PC-9 (cell line): ENCODE results near the gene ERC1. TPM values are rescaled to one million over a fixed set of nuclear protein-coding genes. Genes with fewer than 3 reads are reported as not detected.
"Not testable (repeated sequence)": the region's sequence is repeated elsewhere in the genome, so short reads cannot be mapped to it uniquely, and the experiment has no call there.

Experiments used
- BruUV-seq: library from RNA; stranded (reverse); fragments of 400-500 nt; replicated peaks from 2 replicates; lab custom pipeline; 2021; lab: Mats Ljungman, UMichigan
- CTCF ChIA-PET: fragments of 300-600 bp; sonication (Branson Sonifier 250); formaldehyde crosslinking; loops from one replicate; lab custom pipeline; 2022; ENCODE audit warnings: antibody characterized with exemption; lab: Charles Lee
- POLR2A ChIA-PET: fragments of 300-600 bp; sonication (Branson Sonifier 250); formaldehyde crosslinking; loops from one replicate; lab custom pipeline; 2022; ENCODE audit warnings: antibody characterized with exemption; ENCODE audit not compliant: unreplicated experiment; lab: Charles Lee
- DNase-seq, 2 experiments: peaks; one replicate each; pipeline versions ENCODE4 v3.0.0 to v3.0.0-alpha.2; 2015 to 2022; ENCODE audit warnings: mixed read lengths in 1 of 2
- H2AFZ ChIP-seq: fragments of 200-600 bp; sonication (generic); 2 replicates; pipeline ENCODE4 v1.8.1; 2017; ENCODE audit warnings: antibody characterized with exemption
- H3F3A ChIP-seq: fragments of 200-600 bp; sonication (generic); 2 replicates; pipeline ENCODE4 v1.8.1; 2017; ENCODE audit warnings: antibody characterized with exemption, mild to moderate bottlenecking, low read depth; ENCODE audit not compliant: insufficient read depth
- H3K27ac ChIP-seq: fragments of 200-600 bp; sonication (generic); 2 replicates; pipeline ENCODE4 v1.6.1; 2016; ENCODE audit warnings: mixed run types
- H3K27me3 ChIP-seq: fragments of 200-600 bp; sonication (generic); 2 replicates; pipeline ENCODE4 v1.6.1; 2016; ENCODE audit warnings: low read depth, mixed run types; ENCODE audit not compliant: insufficient read depth
- H3K36me3 ChIP-seq: fragments of 200-600 bp; sonication (generic); 2 replicates; pipeline ENCODE4 v1.6.1; 2016; ENCODE audit warnings: low read depth, mixed run types
- H3K4me1 ChIP-seq: fragments of 200-600 bp; sonication (generic); replicated peaks from 2 replicates; pipeline ENCODE4 v1.6.1; 2016; ENCODE audit warnings: mixed run types; ENCODE audit not compliant: insufficient read depth
- H3K4me2 ChIP-seq: fragments of 200-600 bp; sonication (generic); 2 replicates; pipeline ENCODE4 v1.6.1; 2017; ENCODE audit warnings: mixed run types
- H3K4me3 ChIP-seq: fragments of 200-600 bp; sonication (generic); 2 replicates; pipeline ENCODE4 v1.6.1; 2016; ENCODE audit warnings: mixed run types
- H3K79me2 ChIP-seq: fragments of 200-600 bp; sonication (generic); 2 replicates; pipeline ENCODE4 v1.6.1; 2017; ENCODE audit warnings: low read depth, mixed run types
- H3K9me2 ChIP-seq: fragments of 200-600 bp; sonication (generic); 2 replicates; pipeline ENCODE4 v1.8.1; 2017; ENCODE audit warnings: mild to moderate bottlenecking; ENCODE audit not compliant: insufficient read depth
- H3K9me3 ChIP-seq: fragments of 200-600 bp; sonication (generic); 2 replicates; pipeline ENCODE4 v1.8.1; 2016; ENCODE audit warnings: low read depth; ENCODE audit not compliant: insufficient read depth
- H4K20me1 ChIP-seq: fragments of 200-600 bp; sonication (generic); 2 replicates; pipeline ENCODE4 v1.8.1; 2017; ENCODE audit not compliant: insufficient read depth
- EZH2 ChIP-seq: fragments of 200-600 bp; sonication (generic); IDR thresholded peaks from 2 replicates; pipeline ENCODE4 v1.8.0; 2017; ENCODE audit warnings: antibody characterized with exemption, low read depth
- intact Hi-C: fragments of 100-400 bp; cut with micrococcal nuclease; formaldehyde crosslinking; loops from one replicate; pipeline ENCODE4 v1.10.0; 2022; ENCODE audit not compliant: unreplicated experiment
- total RNA-seq: library from RNA; stranded (reverse); gene quantifications from 2 replicates; pipeline ENCODE4 v1.2.3, GENCODE V29; 2021
- TF ChIP-seq, protein P1 (sequence below): fragments of 200-600 bp; sonication (generic); conservative IDR thresholded peaks from 2 replicates; pipeline ENCODE4 v1.6.1; 2017; ENCODE audit warnings: mixed run types, antibody characterized with exemption, mild to moderate bottlenecking, moderate library complexity

ERC1 gene
- total RNA-seq, 1 experiment from 2014 or later = 52.0 TPM

DNA sequence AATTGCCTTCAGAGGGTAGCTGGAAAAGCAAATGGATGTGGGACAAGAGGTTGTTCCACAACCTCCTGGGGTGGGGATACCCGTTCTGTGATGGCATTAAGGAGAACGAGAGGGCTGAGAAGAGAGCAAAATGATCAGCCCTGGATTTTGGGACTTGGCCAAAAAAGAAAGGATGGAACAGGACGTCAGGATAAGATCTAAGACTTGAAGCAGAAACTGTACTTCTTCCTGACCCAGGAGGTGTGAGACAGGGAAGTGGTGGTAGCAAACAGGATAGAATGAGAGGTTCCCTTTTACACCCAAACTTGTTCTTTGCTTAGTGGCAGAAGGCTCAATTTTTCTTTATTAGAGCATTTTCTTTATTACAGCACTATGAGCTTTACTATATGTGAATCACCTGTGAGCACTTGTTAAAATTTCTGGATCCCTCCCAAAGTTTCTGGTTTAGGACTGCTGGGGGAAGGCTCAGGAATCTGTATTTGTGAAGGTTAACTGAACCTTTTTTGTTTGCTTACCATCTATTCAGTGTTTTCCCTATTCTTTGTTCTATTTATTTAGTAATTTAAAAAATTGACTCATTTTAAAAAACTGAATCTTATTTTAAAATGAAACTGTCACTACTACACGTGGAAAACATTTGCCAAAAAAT is 59.2 kb downstream of the ERC1 start:
- intact Hi-C loops = no loop called here
- Histone ChIP-seq H3F3A (peaks cover under 1% of the 10 kb centered on the region; the same call in 1 of the 2 replicates), H3K4me2 (no peak overlapping the region), H3K27ac (no peak overlapping the region), H3K4me1 (peaks cover 3% of the 10 kb centered on the region), H3K9me2 (no peaks in the 10 kb centered on the region), H3K4me3 (no peak overlapping the region), H3K27me3 (no peaks in the 10 kb centered on the region), H3K36me3 (no peaks in the 10 kb centered on the region), H3K9me3 (no peaks in the 10 kb centered on the region), H3K79me2 (0 out of 2 replicates have a peak, but pooled peaks cover 6% of the 10 kb centered on the region), H4K20me1 (no peaks in the 10 kb centered on the region), H2AFZ (no peak overlapping the region)
- DNase-seq = no peak
- no peak for TF ChIP-seq EZH2
- TF ChIP-seq, protein P1, sequence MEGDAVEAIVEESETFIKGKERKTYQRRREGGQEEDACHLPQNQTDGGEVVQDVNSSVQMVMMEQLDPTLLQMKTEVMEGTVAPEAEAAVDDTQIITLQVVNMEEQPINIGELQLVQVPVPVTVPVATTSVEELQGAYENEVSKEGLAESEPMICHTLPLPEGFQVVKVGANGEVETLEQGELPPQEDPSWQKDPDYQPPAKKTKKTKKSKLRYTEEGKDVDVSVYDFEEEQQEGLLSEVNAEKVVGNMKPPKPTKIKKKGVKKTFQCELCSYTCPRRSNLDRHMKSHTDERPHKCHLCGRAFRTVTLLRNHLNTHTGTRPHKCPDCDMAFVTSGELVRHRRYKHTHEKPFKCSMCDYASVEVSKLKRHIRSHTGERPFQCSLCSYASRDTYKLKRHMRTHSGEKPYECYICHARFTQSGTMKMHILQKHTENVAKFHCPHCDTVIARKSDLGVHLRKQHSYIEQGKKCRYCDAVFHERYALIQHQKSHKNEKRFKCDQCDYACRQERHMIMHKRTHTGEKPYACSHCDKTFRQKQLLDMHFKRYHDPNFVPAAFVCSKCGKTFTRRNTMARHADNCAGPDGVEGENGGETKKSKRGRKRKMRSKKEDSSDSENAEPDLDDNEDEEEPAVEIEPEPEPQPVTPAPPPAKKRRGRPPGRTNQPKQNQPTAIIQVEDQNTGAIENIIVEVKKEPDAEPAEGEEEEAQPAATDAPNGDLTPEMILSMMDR = no peak
- POLR2A ChIA-PET = interaction anchor here (0.6 kb wide), 1 partner anchor 179 kb away, joined by 4 read pairs; no protein-coding TSS in a partner anchor
- CTCF ChIA-PET = no interaction called here
- BruUV-seq = no TSS peak

DNA sequence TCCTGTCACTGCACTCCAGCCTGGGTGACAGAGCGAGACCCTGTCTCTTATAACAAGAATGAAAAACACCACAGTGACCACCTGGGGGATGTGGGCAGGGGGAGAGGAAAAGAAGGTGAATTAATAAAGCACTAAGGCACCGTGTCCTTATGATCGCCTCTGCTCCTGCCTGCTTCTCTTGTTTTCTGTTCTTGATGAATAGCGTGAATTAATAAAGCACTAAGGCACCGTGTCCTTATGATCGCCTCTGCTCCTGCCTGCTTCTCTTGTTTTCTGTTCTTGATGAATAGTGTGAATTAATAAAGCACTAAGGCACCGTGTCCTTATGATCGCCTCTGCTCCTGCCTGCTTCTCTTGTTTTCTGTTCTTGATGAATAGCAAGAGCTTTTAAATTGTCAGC is 60.6 kb downstream of the ERC1 start:
- CTCF ChIA-PET, DNase-seq, H3K4me1 ChIP-seq, H3F3A ChIP-seq, H3K9me3 ChIP-seq, H3K79me2 ChIP-seq, H2AFZ ChIP-seq, H3K36me3 ChIP-seq, H3K27ac ChIP-seq, H3K4me2 ChIP-seq, H4K20me1 ChIP-seq, BruUV-seq, H3K27me3 ChIP-seq, intact Hi-C loops, H3K9me2 ChIP-seq, H3K4me3 ChIP-seq: not testable (repeated sequence)
- POLR2A ChIA-PET = interaction anchor here (0.6 kb wide), 1 partner anchor 152 kb away, joined by 23 read pairs; no protein-coding TSS in a partner anchor

DNA sequence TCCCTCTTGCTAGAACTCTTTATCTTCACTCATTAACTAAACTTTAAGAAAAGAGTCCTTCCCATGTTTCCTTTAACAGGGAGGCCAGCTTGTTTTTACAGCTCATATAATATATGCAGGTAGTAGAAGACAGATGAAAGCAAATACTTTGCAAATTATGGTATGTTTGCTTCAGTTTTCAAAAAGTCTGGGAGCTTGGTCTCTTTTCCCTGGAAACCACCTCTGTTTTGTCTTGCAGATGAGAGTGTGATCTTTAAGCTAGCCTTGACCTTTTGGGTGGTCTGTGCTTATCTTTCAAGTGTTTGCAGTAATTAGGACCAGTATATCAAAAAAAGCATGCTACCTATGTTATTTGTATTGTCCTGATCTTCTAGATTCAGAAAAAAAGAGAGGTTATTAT is 62.7 kb downstream of the ERC1 start:
- intact Hi-C loops = no loop called here
- Histone ChIP-seq H3K9me2 (no peaks in the 10 kb centered on the region), H3K36me3 (no peaks in the 10 kb centered on the region), H3K4me1 (no peaks in the 10 kb centered on the region), H3K27me3 (no peaks in the 10 kb centered on the region), H3F3A (no peaks in the 10 kb centered on the region; the same call in 1 of the 2 replicates), H3K4me2 (no peak overlapping the region), H3K79me2 (no peaks in the 10 kb centered on the region), H3K9me3 (no peaks in the 10 kb centered on the region; the same call in 1 of the 2 replicates), H2AFZ (no peak overlapping the region), H4K20me1 (no peaks in the 10 kb centered on the region), H3K27ac (no peak overlapping the region), H3K4me3 (no peak overlapping the region)
- no TSS peak for BruUV-seq
- TF ChIP-seq EZH2 = no peak
- TF ChIP-seq, protein P1 = no peak
- ChIA-PET POLR2A (no interaction called here), CTCF (interaction anchor here (0.6 kb wide), 1 partner anchor 38 kb away, joined by 3 read pairs; no protein-coding TSS in a partner anchor)
- no peak for DNase-seq
